CD4-positive, alpha-beta T cell treated with Interleukin-17A for 4 hours (primary cell): ENCODE data around the gene KCTD18.

Experiments
- DNase-seq: peaks from one replicate; pipeline ENCODE4 v3.0.0-alpha.2; 2020; ENCODE audit warnings: mixed read lengths

Gene KCTD18

DNA sequence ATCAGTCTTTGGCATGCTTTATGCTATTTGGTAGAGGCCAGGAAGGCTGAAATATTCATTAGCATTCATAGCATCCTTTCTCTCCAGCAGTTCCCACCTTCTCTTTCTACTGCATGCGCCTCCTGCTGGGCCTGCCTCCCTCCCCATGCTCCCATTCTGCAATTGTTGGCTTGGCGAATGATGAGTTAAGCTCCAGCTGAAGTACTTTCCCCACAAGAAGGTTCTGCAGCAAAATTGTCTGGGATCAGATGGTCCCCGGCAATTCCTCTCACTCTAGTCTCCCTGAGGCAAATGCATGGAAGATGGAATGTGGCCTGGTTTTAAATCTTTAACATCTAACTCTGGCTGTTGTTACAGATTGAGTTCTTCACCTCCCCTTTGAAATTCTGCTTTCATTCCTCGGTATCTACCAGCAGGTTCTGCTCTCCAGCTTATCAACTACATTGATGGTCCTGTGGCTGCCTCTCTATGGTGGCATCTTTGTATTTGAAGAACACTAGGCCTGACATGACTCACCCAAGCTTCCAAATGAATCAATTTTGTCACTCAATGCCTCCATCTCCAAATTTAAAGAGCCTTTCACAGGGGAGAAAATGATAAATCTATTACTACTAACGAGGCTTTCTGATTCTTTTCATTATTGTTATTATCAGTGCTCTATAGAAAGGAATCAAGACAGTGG lies 55.9 kb downstream of the KCTD18 start:
- DNase-seq = no peak

DNA sequence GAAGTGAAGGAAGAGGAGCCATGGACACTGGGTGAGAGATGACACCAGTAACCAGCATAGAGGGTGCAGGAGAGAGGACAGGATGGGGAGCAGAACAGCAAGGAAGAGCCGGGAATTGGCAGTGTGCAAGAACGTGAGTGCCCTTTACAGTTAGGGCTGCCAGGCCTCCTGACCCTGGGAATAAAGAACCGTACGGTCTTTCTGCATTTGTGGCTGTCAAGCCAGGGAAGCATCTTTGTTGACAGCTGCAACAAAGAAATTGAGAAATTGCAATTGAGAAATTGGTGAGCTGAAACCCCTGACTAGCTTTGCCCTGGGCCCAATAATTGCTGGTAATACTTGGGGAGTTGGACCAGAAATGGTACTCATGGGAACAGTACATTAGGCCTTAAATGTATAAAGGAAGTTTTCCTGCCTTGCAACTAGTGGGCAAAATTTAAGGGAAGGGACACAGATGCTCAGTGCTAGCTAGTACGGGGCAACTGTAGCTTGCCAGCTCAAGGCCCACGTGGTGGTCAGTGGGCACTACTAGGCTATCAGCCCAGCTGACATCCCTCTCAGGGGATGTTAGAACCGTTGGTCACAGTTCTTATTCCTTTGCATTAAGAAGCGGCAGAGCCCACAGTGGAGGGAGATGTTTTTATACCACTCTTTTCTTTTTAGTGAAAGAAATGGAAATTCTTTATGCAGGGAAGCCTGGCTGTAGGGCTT lies 56.6 kb downstream of the KCTD18 start:
- no peak for DNase-seq

GRCh38 chr2:200452377-200452776 lies 57.5 kb downstream of the KCTD18 start:
- DNase-seq = no peak

GRCh38 chr2:200451511-200451910 lies 58.4 kb downstream of the KCTD18 start:
- no peak for DNase-seq

- no peak for DNase-seq
Measured at GRCh38 chr2:200450288-200450687, 59.6 kb downstream of the KCTD18 start.

DNA sequence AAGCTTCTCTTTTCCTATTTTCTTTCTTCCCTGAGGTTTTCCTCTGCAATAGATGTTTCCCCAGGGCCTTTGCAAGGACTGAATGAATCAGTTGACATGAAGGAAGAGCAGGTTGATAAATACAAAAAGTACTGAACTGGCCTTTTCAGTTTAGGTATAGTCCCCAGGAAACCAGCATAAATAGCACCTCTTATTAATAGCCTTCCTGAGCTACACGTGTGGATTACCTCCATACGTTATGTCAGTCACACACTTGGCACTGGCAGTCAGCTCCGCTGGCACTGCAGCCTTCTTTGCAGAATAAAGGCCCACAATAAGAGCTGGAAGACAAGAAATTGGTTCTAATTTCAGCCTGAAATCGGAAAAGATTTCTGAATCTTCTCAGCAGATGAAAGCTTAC lies 60.7 kb downstream of the KCTD18 start:
- DNase-seq = no peak

DNA sequence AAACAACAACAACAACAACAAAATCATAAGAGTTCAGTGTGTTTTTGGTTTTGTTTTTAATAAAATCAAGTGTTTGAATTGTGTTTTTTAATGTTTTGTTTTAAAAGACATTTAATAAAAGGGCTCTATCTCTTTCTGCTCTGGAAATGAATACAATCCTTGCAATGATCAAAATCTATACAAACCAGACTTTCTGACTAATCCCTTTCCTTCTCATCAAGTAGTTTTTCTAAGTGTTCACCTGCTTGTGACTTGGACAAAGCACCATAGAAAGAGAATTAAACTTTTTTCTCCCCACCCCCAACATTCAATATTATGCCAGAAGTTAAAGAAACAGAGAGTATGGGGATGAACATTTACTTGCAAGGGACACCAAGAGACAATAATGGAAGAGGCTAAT lies 61.4 kb downstream of the KCTD18 start:
- no peak for DNase-seq

GRCh38 chr2:200447139-200447855 lies 62.6 kb downstream of the KCTD18 start:
- DNase-seq = no peak

GRCh38 chr2:200446612-200447011 lies 63.3 kb downstream of the KCTD18 start:
- no peak for DNase-seq

GRCh38 chr2:200445284-200445683 lies 64.6 kb downstream of the KCTD18 start:
- no peak for DNase-seq

- DNase-seq = no peak
Measured at GRCh38 chr2:200444530-200444929, 65.3 kb downstream of the KCTD18 start.

GRCh38 chr2:200443916-200444315 lies 66.0 kb downstream of the KCTD18 start:
- DNase-seq = no peak

DNA sequence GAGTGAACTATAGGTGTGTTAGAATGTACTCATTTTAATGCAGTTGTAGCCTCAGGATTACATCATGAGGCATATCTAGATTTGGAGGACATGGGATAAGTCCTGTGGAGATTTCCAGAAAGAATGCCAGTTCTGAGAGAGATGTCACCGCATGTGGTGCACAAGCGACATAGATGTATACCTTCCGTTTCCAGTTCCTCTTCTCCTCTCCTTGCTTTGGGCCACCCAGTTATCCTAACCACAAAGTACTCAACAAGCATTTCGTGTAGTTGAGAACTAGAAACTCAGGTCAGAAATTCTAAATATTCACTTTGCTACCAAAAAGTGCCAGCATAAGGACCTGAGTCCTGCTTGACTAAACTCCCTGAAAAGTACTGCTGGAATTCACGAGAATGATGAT lies 66.5 kb downstream of the KCTD18 start:
- no peak for DNase-seq

DNA sequence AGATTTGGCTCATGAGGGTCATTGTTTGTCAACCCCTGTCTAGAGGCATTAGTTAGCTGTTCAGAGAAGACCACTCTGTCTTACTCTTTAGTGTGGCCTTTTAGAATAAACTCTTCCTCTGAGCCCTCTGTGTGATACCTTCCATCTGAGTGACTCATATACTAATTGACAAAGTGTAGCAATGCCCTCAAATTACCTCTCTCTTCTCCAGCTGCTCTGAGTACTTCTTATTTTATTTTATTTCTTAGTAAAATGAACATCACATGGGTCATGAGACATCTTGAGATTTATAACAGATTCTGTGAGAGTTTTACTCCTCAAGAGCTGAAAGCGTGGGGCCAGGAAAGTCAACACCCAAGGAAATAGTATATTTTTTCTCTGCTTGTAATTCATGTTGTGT lies 67.4 kb downstream of the KCTD18 start:
- no peak for DNase-seq

GRCh38 chr2:200439981-200440380 lies 69.9 kb downstream of the KCTD18 start:
- DNase-seq = no peak
